GM12892 (cell line): Measurements from ENCODE around the gene CHRNG.

Experiments
- POLR2A ChIP-seq: IDR thresholded peaks from 2 replicates; pipeline ENCODE4 v1.6.1; 2011; ENCODE audit warnings: low read depth, low read length, control low read depth
- POLR2AphosphoS5 ChIP-seq: IDR thresholded peaks from 2 replicates; pipeline ENCODE4 v1.6.1; 2011; ENCODE audit warnings: low read depth, low read length, control low read depth
- TAF1 ChIP-seq: IDR thresholded peaks from 2 replicates; pipeline ENCODE4 v1.6.1; 2011; ENCODE audit warnings: low read depth, mild to moderate bottlenecking, control low read depth, low read length, borderline replicate concordance

- TF ChIP-seq TAF1 (no peak), POLR2A (no peak), POLR2AphosphoS5 (no peak)
These were observed 37.5 kb downstream of the CHRNG start for GRCh38 chr2:232576995-232577394.
